Activated T-cell treated with anti-CD3 and anti-CD28 coated beads, Interleukin-2, amount 50 U/mL, for 4 hours (primary cell): Measurements from ENCODE around the gene ACAP1. TPM values are rescaled to one million over a fixed set of nuclear protein-coding genes. Genes with fewer than 3 reads are reported as not detected.
"Not testable (repeated sequence)": the region's sequence is repeated elsewhere in the genome, so short reads cannot be mapped to it uniquely, and the experiment has no call there.

Source experiments
- ATAC-seq, 2 donors: fragments of 200-7000 bp; cut with Tn5 transposase; one replicate each; pipeline ENCODE4 v1.10.0; 2021
- DNase-seq: peaks from one replicate; pipeline ENCODE4 v3.0.0-alpha.2; 2020
- H3K27me3 Mint-ChIP-seq: one replicate; pipeline ENCODE4 v1.8.0; 2021; ENCODE audit warnings: low read depth, mixed read lengths
- H3K36me3 Mint-ChIP-seq: one replicate; pipeline ENCODE4 v1.8.0; 2022; ENCODE audit warnings: mixed read lengths; ENCODE audit not compliant: insufficient read depth
- H3K4me1 Mint-ChIP-seq: one replicate; pipeline ENCODE4 v1.8.0; 2021; ENCODE audit warnings: low read depth, mixed read lengths
- H3K4me3 Mint-ChIP-seq: one replicate; pipeline ENCODE4 v1.8.0; 2021; ENCODE audit warnings: mild to moderate bottlenecking, moderate library complexity, mixed read lengths
- H3K9me3 Mint-ChIP-seq: one replicate; pipeline ENCODE4 v1.8.0; 2021; ENCODE audit warnings: mixed read lengths
- total RNA-seq, 3 donors: library from RNA; stranded (reverse); gene quantifications; one replicate each; pipeline ENCODE4 v1.2.1, GENCODE V29; 2021

The ACAP1 gene
- total RNA-seq, 3 donors from 2014 or later, result 119 to 126 (median 123) TPM

DNA sequence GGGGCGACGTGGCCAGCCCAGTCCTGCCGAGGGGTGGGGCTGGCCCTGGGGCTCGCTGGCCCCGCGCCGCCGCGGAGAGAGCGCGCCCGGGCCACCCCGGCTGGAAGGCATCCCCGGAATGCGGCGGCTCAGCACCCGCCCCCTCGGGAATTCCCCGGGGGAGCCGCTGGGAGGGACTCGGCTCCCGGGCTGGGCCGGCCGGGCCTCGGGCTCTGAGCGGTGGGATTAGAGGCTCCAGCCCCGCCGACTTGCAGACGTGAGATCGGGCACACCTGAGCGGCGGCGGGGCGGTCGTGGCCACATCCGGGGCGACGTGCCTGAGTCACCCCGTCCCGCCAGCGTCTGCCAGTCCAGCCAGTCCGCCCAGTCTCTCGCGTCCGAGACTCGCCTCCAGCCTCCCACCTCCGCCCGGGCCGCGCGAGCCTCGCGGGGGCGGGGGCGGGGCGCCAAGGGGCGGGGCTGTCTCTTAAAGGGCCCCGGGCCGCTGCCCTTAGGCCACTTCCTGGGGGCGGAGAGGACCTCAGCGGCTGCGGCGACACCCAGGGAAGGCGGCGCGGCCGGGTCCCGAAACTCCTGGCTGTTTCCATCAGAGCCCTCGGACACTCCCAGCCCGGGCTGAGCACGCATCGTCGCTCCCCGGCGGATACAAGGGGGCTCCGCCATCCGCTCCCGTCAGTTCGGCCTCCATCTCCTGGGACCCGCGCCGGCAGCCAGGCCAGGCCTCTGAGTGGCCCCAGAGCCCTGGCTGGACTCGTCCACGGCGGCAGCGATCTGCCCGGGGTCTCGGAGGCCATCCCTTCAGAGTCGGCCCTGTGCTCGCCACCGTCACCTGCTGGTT is 15.6 kb downstream of the ACAP1 start, which contains the start of gene KCTD11:
TSS of gene KCTD11 (plus strand) at position 498 of the 838 bp plus-strand sequence.
- peaks cover 10% of the 10 kb centered on the region for H3K36me3 Mint-ChIP-seq
- H3K4me3 Mint-ChIP-seq, result peak within 1 kb of the TSS; percentile 84
- H3K4me1 Mint-ChIP-seq, result peaks cover 24% of the 10 kb centered on the region
- H3K9me3 Mint-ChIP-seq, result no peaks in the 10 kb centered on the region
- no peaks in the 10 kb centered on the region for H3K27me3 Mint-ChIP-seq
- ATAC-seq, result peak; percentile 51 to 54
- peak; percentile 59 for DNase-seq

GRCh38 chr17:7352503-7352889 is 16.2 kb downstream of the ACAP1 start:
- Mint-ChIP-seq H3K4me3 (peak overlapping the region; percentile 84), H3K4me1 (peaks cover 24% of the 10 kb centered on the region), H3K9me3 (no peaks in the 10 kb centered on the region), H3K27me3 (no peaks in the 10 kb centered on the region), H3K36me3 (peaks cover 6% of the 10 kb centered on the region)
- ATAC-seq (no peak), DNase-seq (no peak)

DNA sequence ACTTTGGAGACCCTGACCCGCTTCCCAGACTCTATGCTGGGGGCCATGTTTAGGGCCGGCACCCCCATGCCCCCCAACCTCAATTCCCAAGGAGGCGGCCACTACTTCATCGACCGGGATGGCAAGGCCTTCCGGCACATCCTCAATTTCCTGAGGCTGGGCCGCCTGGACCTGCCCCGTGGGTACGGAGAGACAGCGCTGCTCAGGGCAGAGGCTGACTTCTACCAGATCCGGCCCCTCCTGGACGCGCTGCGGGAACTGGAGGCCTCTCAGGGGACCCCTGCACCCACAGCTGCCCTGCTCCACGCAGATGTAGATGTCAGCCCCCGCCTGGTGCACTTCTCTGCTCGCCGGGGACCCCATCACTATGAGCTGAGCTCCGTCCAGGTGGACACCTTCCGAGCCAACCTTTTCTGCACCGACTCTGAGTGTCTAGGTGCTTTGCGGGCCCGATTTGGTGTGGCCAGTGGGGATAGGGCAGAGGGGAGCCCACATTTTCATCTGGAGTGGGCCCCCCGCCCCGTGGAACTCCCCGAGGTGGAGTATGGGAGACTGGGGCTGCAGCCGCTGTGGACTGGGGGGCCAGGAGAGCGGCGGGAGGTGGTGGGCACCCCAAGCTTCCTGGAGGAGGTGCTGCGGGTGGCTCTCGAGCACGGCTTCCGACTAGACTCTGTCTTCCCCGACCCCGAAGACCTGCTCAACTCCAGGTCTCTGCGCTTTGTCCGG is 16.7 kb downstream of the ACAP1 start:
- peaks cover 6% of the 10 kb centered on the region for H3K36me3 Mint-ChIP-seq
- H3K4me1 Mint-ChIP-seq, result peaks cover 24% of the 10 kb centered on the region
- ATAC-seq, result no peak

DNA sequence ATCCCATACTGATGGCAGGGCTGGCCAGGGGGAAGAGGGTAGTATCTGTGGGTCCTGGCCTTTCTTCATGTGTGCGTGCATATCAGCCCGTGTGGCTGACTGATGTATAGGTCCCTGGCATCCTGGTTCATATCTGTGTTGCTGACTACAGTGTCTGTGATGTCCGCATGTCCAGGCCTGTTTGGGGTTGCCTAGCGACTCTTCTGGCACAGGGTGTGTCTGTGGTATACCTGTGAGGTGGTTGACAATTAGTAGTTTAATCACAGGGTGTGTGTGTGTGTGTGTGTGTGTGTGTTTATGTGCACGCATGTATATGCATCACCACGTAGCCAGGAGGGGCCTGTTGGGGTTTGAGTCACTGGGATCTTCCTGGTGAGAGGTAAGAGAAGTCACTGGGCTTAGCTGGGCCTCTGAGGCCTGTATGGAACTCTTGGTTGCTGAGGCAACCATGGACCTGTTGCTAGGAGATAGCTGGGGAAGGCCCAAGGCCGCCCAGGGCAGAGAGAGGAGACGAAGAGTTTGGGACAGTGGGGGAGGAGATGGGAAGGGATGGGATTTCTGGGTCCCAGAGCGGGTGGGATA is 18.0 kb downstream of the ACAP1 start:
- Mint-ChIP-seq H3K36me3 (peaks cover 3% of the 10 kb centered on the region), H3K27me3 (no peaks in the 10 kb centered on the region), H3K4me1 (peaks cover 24% of the 10 kb centered on the region), H3K4me3 (no peak overlapping the region), H3K9me3 (no peaks in the 10 kb centered on the region)
- DNase-seq (no peak), ATAC-seq (peak in 1 of 2 donors; percentile 6)

More for the DNA sequence above, 16.7 kb downstream of the ACAP1 start:
- Mint-ChIP-seq H3K27me3 (no peaks in the 10 kb centered on the region), H3K4me3 (peak overlapping the region; percentile 84), H3K9me3 (no peaks in the 10 kb centered on the region)
- DNase-seq, result no peak

DNA sequence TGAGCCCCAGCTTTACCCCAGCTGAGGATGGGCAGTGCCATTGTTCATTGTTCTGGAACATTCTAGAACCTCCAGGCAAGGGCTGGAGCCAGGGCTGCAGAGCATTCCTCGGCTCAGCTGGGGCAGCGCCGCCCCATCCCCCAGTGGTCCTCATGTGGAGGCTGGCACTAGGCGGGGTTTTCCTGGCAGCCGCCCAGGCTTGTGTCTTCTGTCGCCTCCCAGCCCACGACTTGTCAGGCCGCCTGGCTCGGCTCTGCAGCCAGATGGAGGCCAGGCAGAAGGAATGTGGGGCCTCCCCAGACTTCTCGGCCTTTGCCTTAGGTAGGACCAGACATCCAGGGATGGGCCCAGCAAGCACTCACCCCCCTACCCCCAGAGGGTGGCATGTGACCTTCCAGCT is 18.7 kb downstream of the ACAP1 start, which contains the start of gene TMEM95:
TSS of gene TMEM95 (plus strand) at position 104 of the 400 bp plus-strand sequence. CDS start at position 153, 49 bp downstream.
- Mint-ChIP-seq H3K27me3 (no peaks in the 10 kb centered on the region), H3K4me1 (peaks cover 19% of the 10 kb centered on the region), H3K4me3 (no peak within 1 kb of the TSS), H3K36me3 (no peaks in the 10 kb centered on the region), H3K9me3 (no peaks in the 10 kb centered on the region)
- ATAC-seq (no peak), DNase-seq (no peak)

DNA sequence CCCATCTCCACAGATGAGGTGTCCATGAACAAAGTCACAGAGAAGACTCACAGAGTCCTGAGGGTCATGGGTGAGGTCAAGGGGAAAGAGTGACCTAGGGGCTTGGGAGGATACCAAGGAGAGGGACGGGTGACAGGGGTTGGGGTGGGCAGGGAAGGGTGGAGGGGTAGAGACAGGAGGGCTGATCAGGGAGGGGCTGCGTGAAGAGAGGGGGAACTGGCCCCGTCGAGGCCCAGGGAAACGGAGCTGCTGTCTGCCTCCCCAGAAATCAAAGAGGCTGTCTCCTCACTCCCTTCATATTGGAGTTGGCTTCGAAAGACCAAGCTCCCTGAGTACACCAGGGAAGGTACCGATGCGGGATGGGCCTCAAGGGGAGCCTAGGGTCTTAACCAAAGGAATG is 19.2 kb downstream of the ACAP1 start:
- DNase-seq (no peak), ATAC-seq (no peak)
- Mint-ChIP-seq H3K9me3 (no peaks in the 10 kb centered on the region), H3K4me1 (peaks cover 19% of the 10 kb centered on the region), H3K27me3 (no peaks in the 10 kb centered on the region), H3K36me3 (no peaks in the 10 kb centered on the region), H3K4me3 (no peak overlapping the region)

GRCh38 chr17:7356072-7356549 is 19.8 kb downstream of the ACAP1 start:
- DNase-seq (peak; percentile 82), ATAC-seq (peak; percentile 64 to 73)
- no peaks in the 10 kb centered on the region for H3K27me3 Mint-ChIP-seq
- H3K4me1 Mint-ChIP-seq, result peaks cover 19% of the 10 kb centered on the region
- H3K4me3 Mint-ChIP-seq, result no peak overlapping the region
- H3K36me3 Mint-ChIP-seq, result no peaks in the 10 kb centered on the region
- no peaks in the 10 kb centered on the region for H3K9me3 Mint-ChIP-seq

DNA sequence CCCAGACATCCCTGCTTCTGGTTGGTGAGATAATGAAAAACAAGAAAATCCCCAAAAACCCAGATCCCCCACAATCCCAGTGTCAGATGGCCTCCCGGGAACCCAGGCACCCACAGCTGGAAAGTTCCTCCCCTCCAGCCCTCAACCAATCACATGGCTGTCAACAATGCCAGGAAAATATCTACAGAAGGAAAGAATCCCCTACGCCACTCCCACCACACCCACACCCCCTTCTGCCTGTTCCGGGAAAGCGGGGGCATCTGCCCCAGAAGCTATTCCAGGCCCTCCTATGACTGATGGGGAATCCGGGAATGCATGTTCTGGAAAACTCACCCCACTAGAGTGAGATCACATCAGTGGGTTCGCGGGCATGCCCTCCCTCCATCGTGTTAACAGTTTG is 20.4 kb downstream of the ACAP1 start:
- Mint-ChIP-seq H3K9me3 (no peaks in the 10 kb centered on the region), H3K4me1 (peaks cover 16% of the 10 kb centered on the region), H3K4me3 (no peak overlapping the region), H3K36me3 (no peaks in the 10 kb centered on the region), H3K27me3 (peaks cover 2% of the 10 kb centered on the region)
- no peak for DNase-seq
- no peak for ATAC-seq

DNA sequence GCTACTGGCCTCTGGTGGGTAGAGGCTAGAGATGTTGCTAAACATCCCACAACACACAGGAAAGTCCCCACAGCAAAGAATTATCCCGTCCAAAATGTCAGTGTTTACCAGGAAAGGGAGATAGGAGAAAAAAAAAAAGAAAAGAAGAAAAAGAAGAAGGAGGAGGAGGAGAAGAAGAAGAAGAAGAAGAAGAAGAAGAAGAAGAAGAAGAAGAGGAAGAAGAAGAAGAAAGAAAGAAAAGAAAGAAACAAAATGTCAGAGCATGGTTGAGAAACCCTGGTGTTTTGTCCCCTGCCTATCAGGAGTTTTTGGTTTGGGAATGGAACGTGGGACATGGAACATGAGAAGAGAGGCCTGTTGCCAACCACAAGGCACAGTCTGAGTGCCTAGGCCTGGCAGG is 21.1 kb downstream of the ACAP1 start:
- no peak for ATAC-seq
- peaks cover 14% of the 10 kb centered on the region for H3K4me1 Mint-ChIP-seq

DNA sequence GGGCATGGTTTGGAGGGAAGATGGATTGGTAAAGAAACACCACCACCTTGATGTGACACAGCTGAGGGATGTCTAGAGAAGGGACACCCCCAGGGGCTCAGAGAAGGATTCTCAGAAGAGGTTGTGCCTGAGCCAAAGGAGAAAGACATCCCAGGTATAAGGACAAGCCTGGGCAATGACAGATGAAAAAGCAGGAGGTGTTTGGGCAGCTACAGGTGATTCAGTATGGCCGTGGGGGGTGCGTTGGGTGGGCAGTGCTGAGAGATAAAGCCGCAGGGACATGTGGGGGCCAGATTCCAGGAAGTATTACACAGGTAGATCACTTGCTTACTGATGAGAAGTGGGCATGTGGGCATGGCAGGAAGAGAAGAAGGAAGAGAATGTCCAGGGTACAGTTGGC is 25.6 kb downstream of the ACAP1 start:
- no peak for ATAC-seq
- Mint-ChIP-seq H3K4me1 (no peaks in the 10 kb centered on the region), H3K27me3 (peaks cover 6% of the 10 kb centered on the region), H3K36me3 (no peaks in the 10 kb centered on the region), H3K4me3 (no peak overlapping the region), H3K9me3 (no peaks in the 10 kb centered on the region)
- no peak for DNase-seq

More for the DNA sequence above, 21.1 kb downstream of the ACAP1 start:
- Mint-ChIP-seq H3K36me3 (no peaks in the 10 kb centered on the region), H3K27me3 (peaks cover 6% of the 10 kb centered on the region), H3K4me3 (no peak overlapping the region), H3K9me3 (no peaks in the 10 kb centered on the region)
- DNase-seq, result no peak

DNA sequence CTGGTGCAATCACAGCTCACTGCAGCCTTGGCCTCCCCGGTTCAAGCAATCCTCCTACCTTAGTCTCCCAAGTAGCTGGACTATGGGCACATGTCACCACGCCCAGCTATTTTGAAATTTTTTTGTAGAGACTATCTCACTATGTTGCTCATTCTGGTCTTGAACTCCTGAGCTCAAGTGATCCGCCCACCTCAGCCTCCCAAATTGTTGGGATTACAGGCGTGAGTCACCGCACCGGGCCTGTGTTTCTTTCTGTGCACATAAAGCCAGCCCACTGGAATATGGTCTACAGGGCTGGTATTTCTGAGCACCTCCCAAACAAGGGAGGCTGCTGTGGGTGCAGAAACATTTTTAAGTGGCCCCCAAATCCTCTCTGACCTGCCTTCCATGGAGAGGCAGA is 27.0 kb downstream of the ACAP1 start:
- DNase-seq, result no peak
- Mint-ChIP-seq H3K27me3 (peaks cover 6% of the 10 kb centered on the region), H3K9me3 (no peaks in the 10 kb centered on the region), H3K4me3 (no peak overlapping the region), H3K36me3 (no peaks in the 10 kb centered on the region), H3K4me1 (no peaks in the 10 kb centered on the region)
- ATAC-seq, result no peak

DNA sequence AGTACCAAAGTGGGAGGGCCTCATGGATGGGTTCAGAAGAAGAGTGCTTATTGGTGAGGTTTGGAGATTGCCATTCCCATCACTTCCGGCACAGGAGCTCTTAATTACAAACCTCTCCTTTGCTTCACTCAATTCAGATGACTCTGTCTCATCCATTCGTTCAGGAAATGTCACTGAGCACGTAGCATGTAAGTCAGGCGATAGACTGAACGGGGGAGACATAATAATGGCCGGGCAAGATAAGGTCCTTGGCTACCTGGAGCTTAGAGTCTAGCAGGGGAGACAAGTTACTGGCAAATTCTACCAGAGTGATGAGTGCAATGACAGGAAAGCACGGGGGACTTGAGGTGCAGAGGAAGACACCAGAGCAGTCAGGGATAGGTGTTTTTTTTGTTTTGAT is 29.6 kb downstream of the ACAP1 start:
- H3K4me1 Mint-ChIP-seq, DNase-seq, H3K36me3 Mint-ChIP-seq, H3K9me3 Mint-ChIP-seq, H3K4me3 Mint-ChIP-seq, H3K27me3 Mint-ChIP-seq, ATAC-seq: not testable (repeated sequence)

GRCh38 chr17:7367083-7367482 is 30.8 kb downstream of the ACAP1 start:
- Mint-ChIP-seq H3K4me1 (no peaks in the 10 kb centered on the region), H3K9me3 (no peaks in the 10 kb centered on the region), H3K36me3 (no peaks in the 10 kb centered on the region), H3K4me3 (no peak overlapping the region), H3K27me3 (peaks cover under 1% of the 10 kb centered on the region)
- no peak for ATAC-seq
- DNase-seq, result no peak

- Mint-ChIP-seq H3K4me3 (no peak overlapping the region), H3K4me1 (no peaks in the 10 kb centered on the region), H3K27me3 (no peaks in the 10 kb centered on the region), H3K9me3 (no peaks in the 10 kb centered on the region), H3K36me3 (no peaks in the 10 kb centered on the region)
- no peak for DNase-seq
- ATAC-seq, result no peak
Observed at GRCh38 chr17:7367918-7368598, 31.7 kb downstream of the ACAP1 start.
